HG02943 (cell line): Measurements from ENCODE around the gene TP53I3.
"Not testable (repeated sequence)": the region's sequence is repeated elsewhere in the genome, so short reads cannot be mapped to it uniquely, and the experiment has no call there.

ENCODE experiments used
- ATAC-seq: cut with Tn5 transposase; IDR thresholded peaks from one replicate; pipeline ENCODE4 v1.9.1; 2021; ENCODE audit warnings: mild to moderate bottlenecking, low read depth, moderate library complexity; ENCODE audit not compliant: unreplicated experiment

The TP53I3 gene

GRCh38 chr2:24101992-24102391 is 17.4 kb upstream of the TP53I3 start:
- ATAC-seq, result no peak

GRCh38 chr2:24100732-24101131 is 16.1 kb upstream of the TP53I3 start:
- ATAC-seq, result not testable (repeated sequence)

- ATAC-seq, result not testable (repeated sequence)
Observed at GRCh38 chr2:24095171-24095677, 10.6 kb upstream of the TP53I3 start.

- not testable (repeated sequence) for ATAC-seq
Observed at GRCh38 chr2:24093270-24093669, 8.6 kb upstream of the TP53I3 start.

- no peak for ATAC-seq
Observed at GRCh38 chr2:24088821-24089359, 4.3 kb upstream of the TP53I3 start.

GRCh38 chr2:24087032-24087431 is 2.4 kb upstream of the TP53I3 start:
- no peak for ATAC-seq

- ATAC-seq, result no peak
Observed at GRCh38 chr2:24086241-24086640, 1.6 kb upstream of the TP53I3 start.

- ATAC-seq, result no peak
Observed at GRCh38 chr2:24085200-24085489, 511 bp upstream of the TP53I3 start.

- ATAC-seq, result peak; percentile 69
Observed at GRCh38 chr2:24083567-24084385, 858 bp downstream of the TP53I3 start.

- ATAC-seq, result no peak
Observed at GRCh38 chr2:24082787-24083566, 1.7 kb downstream of the TP53I3 start.

- ATAC-seq, result no peak
Observed at GRCh38 chr2:24080701-24081100, 3.9 kb downstream of the TP53I3 start.

- ATAC-seq, result no peak
Observed at GRCh38 chr2:24077879-24078278, 6.8 kb downstream of the TP53I3 start.

- no peak for ATAC-seq
Observed at GRCh38 chr2:24077535-24077877, 7.1 kb downstream of the TP53I3 start.

- ATAC-seq, result peak; percentile 15
Observed at GRCh38 chr2:24076849-24077534, 7.6 kb downstream of the TP53I3 start.

- peak; percentile 97 for ATAC-seq
Observed at GRCh38 chr2:24075915-24076848, 8.5 kb downstream of the TP53I3 start, which contains the start of gene SF3B6. Gene SF3B6 (minus strand): TSS chr2:24076326. CDS start chr2:24076229, 97 bp downstream.

- no peak for ATAC-seq
Observed at GRCh38 chr2:24075259-24075658, 9.4 kb downstream of the TP53I3 start.

GRCh38 chr2:24073816-24074215 is 10.8 kb downstream of the TP53I3 start:
- ATAC-seq, result no peak

GRCh38 chr2:24072259-24072658 is 12.4 kb downstream of the TP53I3 start:
- ATAC-seq, result no peak

- no peak for ATAC-seq
Observed at GRCh38 chr2:24065341-24065740, 19.3 kb downstream of the TP53I3 start.
